ENCODE measurements around the gene MLKL. TPM values are rescaled to one million over a fixed set of nuclear protein-coding genes. Genes with fewer than 3 reads are reported as not detected.

Gene MLKL
- total and polyA plus RNA-seq, 9 donors = 2.0 to 3.8 (median 2.6) TPM

DNA sequence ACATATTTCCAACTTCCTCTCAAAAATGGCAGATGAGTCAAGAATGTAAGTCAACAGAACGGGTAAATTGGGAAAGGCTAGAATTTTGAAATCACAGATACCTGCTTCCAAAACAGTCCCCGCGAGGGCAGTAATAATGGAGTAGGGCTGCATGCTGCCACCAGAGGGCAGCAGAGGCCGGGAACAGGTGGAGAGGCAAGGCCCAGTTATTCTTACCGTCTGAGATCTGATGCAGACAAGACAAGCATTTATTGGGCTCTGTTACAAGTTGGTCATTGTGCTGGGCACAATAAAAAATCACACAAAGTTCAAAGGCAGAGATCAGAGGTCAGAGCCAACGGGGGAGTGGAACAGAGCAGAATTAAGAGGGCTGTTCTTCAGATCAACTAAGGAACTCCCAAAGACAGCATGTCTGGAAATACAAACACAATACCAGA is 8.8 kb upstream of the MLKL start:
- peak; percentile 79 for DNase-seq

DNA sequence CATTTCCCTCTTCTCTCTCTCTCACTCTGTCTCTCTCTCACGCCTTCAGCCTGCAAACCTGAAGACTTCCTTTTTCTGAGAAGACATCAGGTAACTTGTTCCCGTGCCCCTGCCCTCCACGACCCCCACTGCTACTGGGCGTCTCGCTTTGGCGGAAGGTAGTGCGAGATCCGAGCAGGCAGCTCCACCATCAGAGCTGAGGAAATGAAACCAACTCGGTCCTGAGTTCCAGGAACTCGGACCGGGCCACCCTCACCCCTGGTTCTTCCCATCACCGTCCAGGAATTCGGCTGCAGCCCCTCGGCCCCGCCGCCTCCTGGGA is 585 bp downstream of the MLKL start:
- no peaks in the 10 kb centered on the region for H3K9me3 ChIP-seq (replicated peaks; ENCODE audit: control insufficient read depth, low read depth, low read length)
- peak overlapping the region; percentile 77 for H3K27ac ChIP-seq (ENCODE audit: low read length)
- H3K4me1 ChIP-seq (ENCODE audit: control insufficient read depth, insufficient read depth, low read length) = peaks cover 11% of the 10 kb centered on the region
- H3K27me3 ChIP-seq (ENCODE audit: control insufficient read depth, insufficient read depth, low read length) = peaks cover 17% of the 10 kb centered on the region
- peak; percentile 28 for DNase-seq
- under 1% methylated on average over 15 of the region's 16 CpGs for WGBS (ENCODE audit: insufficient coverage)
- H3K36me3 ChIP-seq (ENCODE audit: control insufficient read depth, insufficient read depth, low read length) = no peaks in the 10 kb centered on the region
- peak overlapping the region; percentile 67 for H3K4me3 ChIP-seq (ENCODE audit: low read length)

More for the DNA sequence above, 8.8 kb upstream of the MLKL start:
- Histone ChIP-seq H3K27me3 (ENCODE audit: control insufficient read depth, insufficient read depth, low read length) (no peaks in the 10 kb centered on the region), H3K4me3 (ENCODE audit: low read length) (no peak overlapping the region), H3K4me1 (ENCODE audit: control insufficient read depth, insufficient read depth, low read length) (no peaks in the 10 kb centered on the region), H3K27ac (ENCODE audit: low read length) (no peak overlapping the region), H3K9me3 (replicated peaks; ENCODE audit: control insufficient read depth, low read depth, low read length) (no peaks in the 10 kb centered on the region), H3K36me3 (ENCODE audit: control insufficient read depth, insufficient read depth, low read length) (no peaks in the 10 kb centered on the region)
- WGBS (ENCODE audit: insufficient coverage) = 0% methylated on average over 3 of the region's 6 CpGs

GRCh38 chr16:74699666-74700065 is 996 bp downstream of the MLKL start:
- H3K27ac ChIP-seq (ENCODE audit: low read length) = no peak overlapping the region
- peaks cover 17% of the 10 kb centered on the region for H3K27me3 ChIP-seq (ENCODE audit: control insufficient read depth, insufficient read depth, low read length)
- no peak for DNase-seq
- no peaks in the 10 kb centered on the region for H3K36me3 ChIP-seq (ENCODE audit: control insufficient read depth, insufficient read depth, low read length)
- H3K4me3 ChIP-seq (ENCODE audit: low read length) = no peak overlapping the region
- no peaks in the 10 kb centered on the region for H3K9me3 ChIP-seq (replicated peaks; ENCODE audit: control insufficient read depth, low read depth, low read length)
- no CpG with 5 or more reads among the region's 4 CpGs for WGBS (ENCODE audit: insufficient coverage)
- peaks cover 11% of the 10 kb centered on the region for H3K4me1 ChIP-seq (ENCODE audit: control insufficient read depth, insufficient read depth, low read length)

- H3K27ac ChIP-seq (ENCODE audit: low read length) = no peak overlapping the region
- H3K4me1 ChIP-seq (ENCODE audit: control insufficient read depth, insufficient read depth, low read length) = peaks cover 11% of the 10 kb centered on the region
- no peaks in the 10 kb centered on the region for H3K36me3 ChIP-seq (ENCODE audit: control insufficient read depth, insufficient read depth, low read length)
- no peak overlapping the region for H3K4me3 ChIP-seq (ENCODE audit: low read length)
- WGBS (ENCODE audit: insufficient coverage) = 81% methylated on average over 2 of the region's 4 CpGs
- peaks cover 17% of the 10 kb centered on the region for H3K27me3 ChIP-seq (ENCODE audit: control insufficient read depth, insufficient read depth, low read length)
- no peak for DNase-seq
- no peaks in the 10 kb centered on the region for H3K9me3 ChIP-seq (replicated peaks; ENCODE audit: control insufficient read depth, low read depth, low read length)
Measured at GRCh38 chr16:74698222-74698621, 2.4 kb downstream of the MLKL start.

DNA sequence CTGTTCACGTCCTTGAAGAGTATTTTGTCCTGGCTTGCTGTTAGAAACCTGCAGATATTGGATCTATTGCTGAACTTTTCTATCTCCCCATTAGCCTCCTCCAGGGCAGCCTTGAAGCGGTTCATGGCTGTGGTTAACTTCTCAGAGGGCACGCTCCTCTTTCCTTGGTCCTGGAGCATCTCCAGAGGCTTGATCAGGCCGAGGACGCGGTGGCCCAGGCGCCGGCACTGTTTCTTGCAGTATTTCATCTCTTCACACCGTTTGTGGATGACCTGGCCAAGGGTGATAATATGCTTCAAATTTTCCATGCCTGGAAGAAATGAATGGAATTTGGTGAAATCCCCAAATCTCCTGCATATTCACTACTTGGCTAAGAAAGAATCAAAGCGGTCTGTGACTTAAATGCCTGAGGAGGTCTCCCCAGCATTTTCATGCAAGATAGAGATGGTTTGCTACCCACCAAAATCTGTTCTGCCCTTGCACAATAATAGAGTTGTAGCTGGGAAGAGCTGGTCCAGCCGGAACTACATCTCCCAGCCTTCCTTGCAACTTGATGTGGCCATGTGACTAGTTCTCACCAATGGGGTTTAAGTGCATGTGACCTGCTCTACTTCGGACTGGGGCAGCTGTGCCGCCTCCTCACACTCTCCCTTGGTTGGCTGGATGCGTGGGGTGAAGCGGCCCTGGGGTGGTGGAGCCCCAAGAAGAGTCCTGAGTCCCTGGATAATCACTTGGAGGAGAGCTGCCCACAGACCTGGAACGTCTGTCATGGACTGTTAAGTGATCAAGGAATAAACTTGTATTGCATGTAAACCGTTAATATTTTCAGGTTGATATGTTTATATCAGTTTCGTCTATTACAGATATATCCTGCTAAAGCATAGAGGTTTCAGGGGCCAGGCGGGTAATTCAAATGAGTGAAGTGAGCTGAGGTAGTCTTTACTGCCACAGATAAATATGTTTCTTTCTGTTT is 4.9 kb downstream of the MLKL start:
- Histone ChIP-seq H3K4me3 (ENCODE audit: low read length) (peak overlapping the region; percentile 43), H3K9me3 (replicated peaks; ENCODE audit: control insufficient read depth, low read depth, low read length) (no peaks in the 10 kb centered on the region), H3K36me3 (ENCODE audit: control insufficient read depth, insufficient read depth, low read length) (no peaks in the 10 kb centered on the region), H3K27ac (ENCODE audit: low read length) (no peak overlapping the region), H3K4me1 (ENCODE audit: control insufficient read depth, insufficient read depth, low read length) (peaks cover 11% of the 10 kb centered on the region), H3K27me3 (ENCODE audit: control insufficient read depth, insufficient read depth, low read length) (peaks cover 11% of the 10 kb centered on the region)
- DNase-seq = peak; percentile 95
- WGBS (ENCODE audit: insufficient coverage) = 100% methylated on average over 2 of the region's 19 CpGs

DNA sequence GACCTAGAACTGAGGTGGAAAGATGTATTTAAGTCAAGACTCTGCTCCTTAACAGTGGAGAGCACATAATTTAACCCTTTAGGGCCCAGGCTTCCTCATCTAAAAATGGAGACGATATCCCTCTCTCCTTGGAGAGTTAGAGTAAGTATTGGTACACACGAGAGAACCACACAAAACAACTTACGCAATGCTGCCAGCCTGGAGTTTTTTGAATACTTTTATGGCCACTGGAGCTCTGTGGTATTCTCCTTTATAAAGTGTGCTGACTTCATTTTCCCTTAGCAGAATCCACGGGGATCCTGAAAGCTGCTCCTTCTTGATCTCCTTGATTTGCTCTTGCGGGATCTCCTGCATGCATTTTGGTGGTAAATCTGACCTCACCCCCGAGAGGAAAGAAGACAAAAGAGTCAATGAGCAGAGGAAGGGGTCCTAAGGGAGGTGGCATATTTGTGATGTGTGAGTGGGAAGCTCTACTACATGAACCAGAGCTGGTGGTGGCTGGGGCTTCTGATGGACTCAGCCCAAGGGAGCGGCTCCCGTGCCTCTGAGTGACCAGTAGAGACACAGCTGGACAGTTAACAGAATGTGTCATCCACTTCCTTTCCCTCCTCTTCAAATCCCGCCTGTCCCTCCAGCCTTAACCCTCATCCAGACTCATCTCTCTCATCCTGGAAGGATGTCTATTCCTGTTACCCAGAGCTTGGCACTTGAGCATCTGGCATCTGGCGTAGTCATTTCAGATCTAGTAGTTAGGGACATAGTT is 9.4 kb downstream of the MLKL start:
- DNase-seq = no peak
- Histone ChIP-seq H3K9me3 (replicated peaks; ENCODE audit: control insufficient read depth, low read depth, low read length) (no peaks in the 10 kb centered on the region), H3K4me1 (ENCODE audit: control insufficient read depth, insufficient read depth, low read length) (peaks cover 3% of the 10 kb centered on the region), H3K27ac (ENCODE audit: low read length) (no peak overlapping the region), H3K27me3 (ENCODE audit: control insufficient read depth, insufficient read depth, low read length) (no peaks in the 10 kb centered on the region), H3K36me3 (ENCODE audit: control insufficient read depth, insufficient read depth, low read length) (no peaks in the 10 kb centered on the region), H3K4me3 (ENCODE audit: low read length) (no peak overlapping the region)
- 41% methylated on average over 2 of the region's 10 CpGs for WGBS (ENCODE audit: insufficient coverage)

GRCh38 chr16:74682556-74682955 is 18.1 kb downstream of the MLKL start:
- H3K27ac ChIP-seq (ENCODE audit: low read length) = no peak overlapping the region
- no peaks in the 10 kb centered on the region for H3K36me3 ChIP-seq (ENCODE audit: control insufficient read depth, insufficient read depth, low read length)
- H3K4me3 ChIP-seq (ENCODE audit: low read length) = no peak overlapping the region
- no peaks in the 10 kb centered on the region for H3K9me3 ChIP-seq (replicated peaks; ENCODE audit: control insufficient read depth, low read depth, low read length)
- DNase-seq = no peak
- H3K4me1 ChIP-seq (ENCODE audit: control insufficient read depth, insufficient read depth, low read length) = no peaks in the 10 kb centered on the region
- no peaks in the 10 kb centered on the region for H3K27me3 ChIP-seq (ENCODE audit: control insufficient read depth, insufficient read depth, low read length)
- WGBS (ENCODE audit: insufficient coverage) = 62% methylated on average over 8 of the region's 11 CpGs

GRCh38 chr16:74680681-74681080 is 20.0 kb downstream of the MLKL start:
- no peaks in the 10 kb centered on the region for H3K36me3 ChIP-seq (ENCODE audit: control insufficient read depth, insufficient read depth, low read length)
- H3K4me3 ChIP-seq (ENCODE audit: low read length) = no peak overlapping the region
- no peaks in the 10 kb centered on the region for H3K4me1 ChIP-seq (ENCODE audit: control insufficient read depth, insufficient read depth, low read length)
- H3K9me3 ChIP-seq (replicated peaks; ENCODE audit: control insufficient read depth, low read depth, low read length) = no peaks in the 10 kb centered on the region
- DNase-seq = no peak
- WGBS (ENCODE audit: insufficient coverage) = no CpG with 5 or more reads among the region's 6 CpGs
- no peaks in the 10 kb centered on the region for H3K27me3 ChIP-seq (ENCODE audit: control insufficient read depth, insufficient read depth, low read length)
- H3K27ac ChIP-seq (ENCODE audit: low read length) = no peak overlapping the region

- Histone ChIP-seq H3K4me3 (ENCODE audit: low read length) (no peak overlapping the region), H3K4me1 (ENCODE audit: control insufficient read depth, insufficient read depth, low read length) (no peaks in the 10 kb centered on the region), H3K9me3 (replicated peaks; ENCODE audit: control insufficient read depth, low read depth, low read length) (no peaks in the 10 kb centered on the region), H3K27me3 (ENCODE audit: control insufficient read depth, insufficient read depth, low read length) (no peaks in the 10 kb centered on the region), H3K36me3 (ENCODE audit: control insufficient read depth, insufficient read depth, low read length) (no peaks in the 10 kb centered on the region), H3K27ac (ENCODE audit: low read length) (no peak overlapping the region)
- DNase-seq = no peak
- 0% methylated on average over 1 of the region's 2 CpGs for WGBS (ENCODE audit: insufficient coverage)
Measured at GRCh38 chr16:74679983-74680382, 20.7 kb downstream of the MLKL start.

- no peak overlapping the region for H3K27ac ChIP-seq (ENCODE audit: low read length)
- no peak for DNase-seq
- WGBS (ENCODE audit: insufficient coverage) = 83% methylated on average over 3 of the region's 4 CpGs
- H3K4me3 ChIP-seq (ENCODE audit: low read length) = no peak overlapping the region
- H3K9me3 ChIP-seq (replicated peaks; ENCODE audit: control insufficient read depth, low read depth, low read length) = no peaks in the 10 kb centered on the region
- no peaks in the 10 kb centered on the region for H3K36me3 ChIP-seq (ENCODE audit: control insufficient read depth, insufficient read depth, low read length)
- H3K27me3 ChIP-seq (ENCODE audit: control insufficient read depth, insufficient read depth, low read length) = no peaks in the 10 kb centered on the region
- no peaks in the 10 kb centered on the region for H3K4me1 ChIP-seq (ENCODE audit: control insufficient read depth, insufficient read depth, low read length)
Measured at GRCh38 chr16:74677868-74678267, 22.8 kb downstream of the MLKL start.
